ENCODE measurements around the gene ARID5A. TPM values are rescaled to one million over a fixed set of nuclear protein-coding genes. Genes with fewer than 3 reads are reported as not detected.
"Not testable (repeated sequence)": the region's sequence is repeated elsewhere in the genome, so short reads cannot be mapped to it uniquely, and the experiment has no call there.

The ARID5A gene
- total RNA-seq, 1 donor from 2014 or later, result 9.6 TPM

DNA sequence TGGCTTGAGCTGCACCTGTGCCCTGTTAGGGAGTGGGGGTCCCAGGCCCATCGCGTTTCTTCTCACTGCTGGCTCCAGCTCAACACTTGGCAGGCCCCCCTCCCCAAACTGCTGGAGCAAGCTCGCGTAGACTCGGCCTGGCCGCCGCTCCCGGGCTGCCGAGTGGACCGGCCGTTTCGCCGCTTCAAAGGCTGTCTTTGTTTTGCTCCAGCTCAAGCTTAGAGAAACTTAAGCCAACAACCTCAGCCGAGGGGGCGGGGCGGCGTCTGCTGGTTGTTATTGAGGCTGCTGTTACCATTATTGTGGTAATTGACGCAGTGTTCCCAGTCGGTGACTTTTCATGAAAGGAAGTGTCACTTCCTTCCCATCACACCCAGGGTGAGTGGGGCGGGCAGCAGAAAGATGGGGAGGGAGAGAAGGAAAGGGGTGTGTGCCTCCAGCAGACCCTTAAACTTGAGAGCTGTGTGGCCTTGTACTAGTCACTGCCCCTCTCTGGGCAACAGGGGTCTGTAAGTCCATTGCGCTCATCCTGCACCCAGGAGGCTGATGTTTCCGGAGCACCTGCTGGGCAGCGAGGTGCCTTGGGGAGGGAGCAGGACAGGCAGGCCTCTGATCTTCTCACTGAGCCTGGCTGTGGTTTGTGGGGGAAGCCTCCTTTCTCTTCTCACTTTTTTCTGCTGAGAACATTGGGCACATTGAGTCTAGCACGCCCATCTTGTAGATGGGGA is 2.1 kb downstream of the ARID5A start:
- peak; percentile 55 to 86 for DNase-seq (ENCODE audit: low read depth in 2 of 2)

DNA sequence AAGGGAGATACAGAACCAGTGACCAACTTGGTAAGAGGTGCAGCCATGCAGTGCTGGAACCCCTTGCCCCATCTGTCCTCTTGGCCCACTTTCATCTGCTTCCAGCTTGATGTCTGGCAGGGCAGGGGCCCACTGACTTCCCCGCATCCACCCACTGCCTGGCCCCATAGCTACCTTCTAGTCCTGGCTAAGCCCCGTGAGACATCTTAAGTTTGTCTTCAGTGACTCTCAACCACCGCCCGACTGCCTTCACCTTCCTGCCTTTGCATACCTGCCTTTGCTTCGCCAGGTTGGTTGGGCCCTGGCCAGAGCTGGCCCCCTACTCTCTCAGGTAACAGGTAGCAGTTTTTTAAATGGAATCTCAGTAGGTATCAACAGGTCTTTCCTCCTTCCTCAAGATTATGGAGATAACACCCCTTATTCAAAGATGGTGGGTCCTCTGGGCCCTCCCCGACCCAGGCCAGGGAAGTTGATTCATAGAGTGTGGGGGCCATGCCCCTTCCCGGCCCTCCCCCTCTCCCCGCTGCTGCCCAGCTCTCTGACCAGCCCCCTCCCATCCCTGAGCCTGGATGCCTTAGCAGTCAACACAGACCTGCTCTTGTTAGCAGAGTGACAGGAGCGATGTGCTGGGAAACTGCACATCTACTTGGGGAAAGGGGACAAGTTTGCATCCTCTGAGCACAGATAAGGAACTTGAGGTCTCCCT is 2.8 kb downstream of the ARID5A start:
- DNase-seq (ENCODE audit: low read depth in 2 of 2), result no peak

DNA sequence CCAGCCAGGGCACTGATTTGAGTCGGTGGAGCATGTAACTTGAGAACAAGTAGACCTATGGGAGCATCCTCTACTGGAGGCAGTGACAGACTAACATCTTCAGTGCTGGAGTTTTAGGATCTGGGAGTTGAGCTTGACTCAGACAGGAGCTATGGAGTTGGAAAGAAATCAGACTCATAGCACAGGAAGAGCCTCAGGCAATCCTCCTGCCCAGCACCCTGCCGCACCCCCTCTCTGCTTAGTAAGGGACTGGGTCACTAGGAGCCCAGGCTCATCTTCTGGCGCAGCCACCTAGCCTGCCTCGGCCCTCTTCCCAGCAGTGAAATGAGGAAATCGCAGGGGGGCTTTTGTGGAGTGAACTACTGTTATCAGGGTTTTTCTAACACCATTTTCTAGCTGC is 3.6 kb downstream of the ARID5A start:
- DNase-seq (ENCODE audit: low read depth in 2 of 2), result no peak

- no peak for DNase-seq (ENCODE audit: low read depth in 2 of 2)
These were observed 5.0 kb downstream of the ARID5A start for GRCh38 chr2:96541398-96542152.

- DNase-seq (ENCODE audit: low read depth in 2 of 2), result no peak
These were observed 5.9 kb downstream of the ARID5A start for GRCh38 chr2:96542357-96542977.

DNA sequence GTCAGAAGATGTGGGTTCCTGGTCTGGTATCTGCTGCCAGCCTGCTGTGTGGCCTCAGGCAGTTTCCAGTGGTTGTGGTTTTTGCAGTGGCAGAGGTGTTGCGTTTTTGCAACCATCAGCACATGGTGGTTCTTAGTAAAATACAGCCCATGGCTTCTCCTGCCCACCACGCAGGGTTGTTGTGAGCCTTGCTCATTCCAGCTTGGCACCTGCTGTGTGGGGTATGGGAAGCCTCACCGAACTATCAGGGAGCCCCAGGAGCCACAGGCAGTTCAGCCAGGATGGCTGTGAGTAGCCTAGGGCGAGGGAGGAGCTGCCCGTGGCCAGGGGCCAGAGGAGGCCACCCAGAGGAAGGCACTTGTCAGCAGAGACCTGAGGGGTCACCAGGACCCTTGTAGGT is 9.8 kb downstream of the ARID5A start:
- no peak for DNase-seq (ENCODE audit: low read depth in 2 of 2)

GRCh38 chr2:96546797-96547196 is 10.2 kb downstream of the ARID5A start:
- DNase-seq (ENCODE audit: low read depth in 2 of 2), result no peak

GRCh38 chr2:96547203-96547641 is 10.7 kb downstream of the ARID5A start:
- no peak for DNase-seq (ENCODE audit: low read depth in 2 of 2)

DNA sequence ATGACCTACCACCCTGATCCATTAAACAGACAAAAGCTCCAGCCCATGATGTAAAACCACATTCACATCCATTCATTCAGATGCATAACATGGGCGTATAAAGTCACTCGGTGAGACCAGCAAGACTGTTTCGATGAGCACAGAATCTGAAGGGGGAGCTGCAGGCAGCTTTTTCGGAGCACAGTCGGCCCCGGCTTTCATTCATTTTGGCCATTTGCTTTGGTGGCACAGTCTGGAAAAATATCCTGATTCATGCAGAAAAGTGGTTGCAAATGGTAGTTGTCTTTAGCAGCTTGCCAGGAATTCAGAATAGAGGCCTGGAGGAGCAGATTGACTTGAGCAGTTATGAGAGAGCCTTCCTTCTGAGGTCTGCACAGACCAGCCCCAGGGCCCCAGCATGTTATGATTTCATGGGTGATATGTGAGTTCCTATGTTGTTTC is 11.2 kb downstream of the ARID5A start:
- DNase-seq (ENCODE audit: low read depth in 2 of 2), result no peak

DNA sequence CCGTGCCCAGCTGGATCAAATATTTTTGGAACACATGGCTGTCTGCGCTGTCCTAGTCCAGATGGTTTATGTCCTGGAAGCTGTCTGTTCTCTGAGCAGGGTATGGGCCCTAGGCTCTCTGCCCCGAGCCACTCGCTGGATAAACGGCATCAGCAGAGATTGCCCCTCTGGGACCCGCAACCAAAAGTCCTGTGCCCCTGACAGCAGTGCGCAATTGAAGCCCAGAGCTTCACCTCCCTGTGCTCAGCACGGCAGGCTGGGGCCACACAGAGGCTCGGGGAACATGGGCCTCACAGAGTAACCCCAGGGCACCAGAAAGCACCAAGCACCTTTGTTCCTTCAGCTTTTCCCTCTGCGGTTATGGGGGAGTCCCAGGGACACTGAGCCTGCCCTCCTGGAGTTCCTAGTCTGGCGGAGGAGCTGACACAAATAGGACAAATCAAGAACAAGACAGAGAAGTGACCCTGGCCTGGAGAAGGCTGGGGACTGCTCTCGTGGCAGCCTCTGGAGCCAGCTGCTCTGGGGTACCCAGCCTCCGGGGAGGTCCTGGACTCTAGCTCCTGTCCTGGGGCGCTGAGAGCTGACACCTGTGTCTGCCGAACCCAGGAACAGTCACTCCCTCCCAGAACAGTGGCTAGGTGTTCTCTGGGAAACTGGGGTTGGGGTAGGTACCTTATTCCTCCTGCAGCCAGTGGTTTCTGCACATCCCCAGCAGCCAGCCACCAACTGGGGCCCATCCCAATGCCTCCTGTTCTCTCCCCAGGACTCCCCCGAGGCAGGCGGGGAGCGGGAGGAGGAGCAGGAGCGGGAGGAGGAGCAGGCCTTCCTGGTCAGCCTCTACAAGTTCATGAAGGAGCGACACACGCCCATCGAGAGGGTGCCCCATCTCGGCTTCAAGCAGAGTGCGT is 12.3 kb downstream of the ARID5A start:
- DNase-seq (ENCODE audit: low read depth in 2 of 2), result no peak

GRCh38 chr2:96549466-96549785 is 12.9 kb downstream of the ARID5A start:
- no peak for DNase-seq (ENCODE audit: low read depth in 2 of 2)

DNA sequence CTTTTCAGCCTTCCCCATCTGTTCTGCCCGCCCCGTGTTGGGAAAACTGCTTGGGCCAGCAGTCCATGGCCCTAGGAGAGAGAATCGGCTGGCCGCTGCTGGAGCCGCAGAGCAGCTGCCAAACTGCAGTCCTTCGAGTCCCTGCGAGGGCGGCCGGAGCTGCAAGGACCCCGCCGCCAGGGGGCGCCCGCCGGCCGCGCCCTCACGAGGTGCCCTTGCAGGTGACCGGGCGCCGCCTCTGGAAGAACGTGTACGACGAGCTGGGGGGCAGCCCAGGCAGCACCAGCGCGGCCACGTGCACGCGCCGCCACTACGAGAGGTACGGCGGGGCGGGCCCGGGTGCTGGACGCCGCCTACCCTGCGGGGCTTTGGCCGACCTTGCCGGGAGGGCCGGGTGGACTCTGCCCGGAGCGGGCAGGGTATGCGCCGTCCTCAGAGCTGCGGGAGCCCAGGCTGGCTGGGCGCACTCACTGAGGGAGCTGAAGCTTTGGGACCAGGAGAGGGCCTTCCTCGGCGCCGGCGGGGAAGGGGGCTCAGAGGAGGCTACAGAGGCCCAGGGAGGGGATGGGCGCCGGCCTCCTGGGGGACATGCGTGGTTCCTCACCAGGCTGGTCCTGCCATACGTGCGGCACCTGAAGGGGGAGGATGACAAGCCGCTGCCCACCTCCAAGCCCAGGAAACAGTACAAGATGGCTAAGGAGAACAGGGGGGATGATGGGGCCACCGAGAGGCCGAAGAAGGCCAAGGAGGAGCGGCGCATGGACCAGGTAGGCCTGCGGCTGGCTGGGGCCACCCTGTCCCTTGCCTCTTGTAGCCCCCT is 13.6 kb downstream of the ARID5A start:
- no peak for DNase-seq (ENCODE audit: low read depth in 2 of 2)

DNA sequence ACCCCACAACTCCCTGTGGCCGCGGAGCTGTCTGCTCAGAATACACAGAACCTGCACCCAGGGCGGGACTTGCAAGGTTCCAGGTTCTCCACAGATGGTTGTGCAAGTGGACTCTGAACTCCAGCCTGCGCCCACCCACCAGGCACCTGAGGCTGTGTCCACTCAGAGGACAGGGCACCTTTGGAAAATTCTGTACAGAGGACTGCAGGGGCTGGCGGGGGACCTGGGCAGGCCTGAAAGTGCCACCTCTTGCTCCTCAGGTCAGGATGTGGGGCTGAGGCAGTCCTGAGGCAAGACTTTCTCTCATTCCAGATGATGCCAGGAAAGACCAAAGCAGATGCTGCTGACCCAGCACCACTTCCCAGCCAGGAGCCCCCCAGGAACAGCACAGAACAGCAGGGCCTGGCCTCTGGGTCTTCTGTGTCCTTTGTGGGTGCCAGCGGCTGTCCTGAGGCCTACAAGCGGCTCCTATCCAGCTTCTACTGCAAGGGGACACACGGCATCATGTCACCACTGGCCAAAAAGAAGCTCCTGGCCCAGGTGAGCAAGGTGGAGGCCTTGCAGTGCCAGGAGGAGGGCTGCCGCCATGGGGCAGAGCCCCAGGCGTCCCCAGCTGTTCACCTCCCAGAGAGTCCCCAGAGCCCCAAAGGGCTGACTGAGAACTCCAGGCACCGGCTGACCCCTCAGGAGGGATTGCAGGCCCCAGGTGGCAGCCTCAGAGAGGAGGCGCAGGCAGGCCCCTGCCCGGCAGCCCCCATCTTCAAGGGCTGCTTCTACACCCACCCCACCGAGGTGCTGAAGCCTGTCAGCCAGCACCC is 14.4 kb downstream of the ARID5A start:
- no peak for DNase-seq (ENCODE audit: low read depth in 2 of 2)

DNA sequence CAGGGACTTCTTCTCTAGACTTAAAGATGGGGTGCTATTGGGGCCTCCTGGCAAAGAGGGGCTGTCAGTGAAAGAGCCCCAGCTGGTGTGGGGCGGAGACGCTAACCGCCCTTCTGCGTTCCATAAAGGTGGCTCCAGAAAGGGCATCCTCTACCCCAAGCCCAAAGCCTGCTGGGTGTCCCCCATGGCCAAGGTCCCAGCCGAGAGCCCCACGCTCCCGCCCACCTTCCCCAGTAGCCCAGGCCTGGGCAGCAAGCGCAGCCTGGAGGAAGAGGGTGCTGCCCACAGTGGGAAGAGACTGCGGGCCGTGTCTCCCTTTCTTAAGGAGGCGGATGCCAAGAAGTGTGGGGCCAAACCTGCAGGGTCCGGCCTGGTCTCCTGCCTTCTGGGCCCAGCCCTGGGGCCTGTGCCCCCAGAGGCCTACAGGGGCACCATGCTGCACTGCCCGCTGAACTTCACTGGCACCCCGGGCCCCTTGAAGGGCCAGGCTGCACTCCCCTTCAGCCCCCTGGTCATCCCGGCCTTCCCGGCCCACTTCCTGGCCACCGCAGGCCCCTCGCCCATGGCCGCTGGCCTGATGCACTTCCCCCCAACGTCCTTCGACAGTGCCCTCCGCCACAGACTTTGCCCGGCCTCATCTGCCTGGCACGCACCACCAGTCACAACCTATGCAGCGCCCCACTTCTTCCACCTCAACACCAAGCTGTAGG is 15.2 kb downstream of the ARID5A start:
- DNase-seq (ENCODE audit: low read depth in 2 of 2), result no peak

DNA sequence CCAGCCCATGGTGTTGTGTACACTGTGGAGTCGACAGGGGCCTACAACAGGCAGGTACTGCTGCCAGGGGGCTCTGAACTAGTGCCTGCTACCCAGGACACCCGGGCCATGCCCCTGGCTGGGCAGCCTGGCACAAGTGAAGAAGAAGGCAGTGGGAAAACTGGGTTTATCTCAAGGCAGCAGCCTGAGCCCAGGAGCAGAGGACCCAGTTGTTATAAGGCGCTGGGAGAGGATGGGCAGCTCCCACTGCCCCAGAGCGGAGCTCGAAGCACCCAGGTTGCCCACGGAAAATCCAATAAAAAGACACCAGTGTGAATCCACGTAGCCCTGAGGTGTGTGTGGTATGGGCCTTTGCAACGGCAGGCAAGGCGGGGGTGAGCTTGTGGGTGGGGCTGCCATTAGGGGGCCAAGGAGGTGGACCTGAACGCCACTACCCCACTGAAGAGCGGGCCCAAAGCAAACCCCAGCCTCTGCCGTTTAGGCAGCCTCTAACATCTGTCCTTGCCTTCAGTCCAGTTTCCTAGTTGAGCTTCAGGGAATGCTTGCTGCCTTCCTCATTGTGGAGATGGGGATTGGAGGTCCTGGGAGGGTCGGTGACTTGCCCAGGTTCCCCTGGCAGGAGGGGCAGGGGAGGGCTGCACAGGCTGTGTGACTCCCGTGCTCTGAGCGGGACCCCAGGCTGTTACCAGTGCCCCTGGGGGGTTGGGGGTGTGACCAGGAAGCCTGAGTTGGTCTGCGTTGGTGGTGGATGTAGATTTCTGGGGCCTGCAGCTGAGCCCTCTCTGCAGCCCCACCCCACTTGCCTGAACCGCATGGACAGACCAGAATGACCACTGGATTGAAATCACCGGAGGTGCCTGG is 16.0 kb downstream of the ARID5A start:
- no peak for DNase-seq (ENCODE audit: low read depth in 2 of 2)

- DNase-seq (ENCODE audit: low read depth in 2 of 2), result no peak
These were observed 16.8 kb downstream of the ARID5A start for GRCh38 chr2:96553176-96553956.

- DNase-seq (ENCODE audit: low read depth in 2 of 2), result not testable (repeated sequence)
These were observed 17.4 kb downstream of the ARID5A start for GRCh38 chr2:96553957-96554292.
